Testis (tissue), 3 donors: Measurements from ENCODE around the gene ENTPD1. TPM values are rescaled to one million over a fixed set of nuclear protein-coding genes. Genes with fewer than 3 reads are reported as not detected.
A peak's percentile ranks its signal among the peaks of the same experiment; 100 is the strongest.

Experiments
- DNase-seq: peaks from one replicate; pipeline ENCODE4 v3.0.0-alpha.2; 2019
- H3K27ac ChIP-seq, 2 donors: fragments of 200-600 bp; sonication (generic); one replicate each; pipeline ENCODE4 v1.5.1; 2019
- H3K27me3 ChIP-seq: fragments of 200-600 bp; sonication (generic); one replicate; pipeline ENCODE4 v1.5.1; 2019
- H3K36me3 ChIP-seq: fragments of 200-600 bp; sonication (generic); one replicate; pipeline ENCODE4 v1.5.1; 2017; ENCODE audit warnings: low read depth; ENCODE audit errors: missing control alignments
- H3K4me1 ChIP-seq: fragments of 200-600 bp; sonication (generic); one replicate; pipeline ENCODE4 v1.5.1; 2019
- H3K4me3 ChIP-seq, 2 donors: fragments of 200-600 bp; sonication (generic); one replicate each; pipeline ENCODE4 v1.5.1; 2017 to 2019
- H3K9me3 ChIP-seq: fragments of 200-600 bp; sonication (generic); one replicate; pipeline ENCODE4 v1.5.1; 2017
- CTCF ChIP-seq, 3 experiments: fragments of 450-650 bp in 2 of 3; fragments of 200-600 bp in 1 of 3; sonication (generic) in 1 of 3; IDR thresholded peaks; one replicate each; pipeline ENCODE4 v1.5.1; 2016 to 2019; ENCODE audit warnings: antibody characterized with exemption in 3 of 3, mild to moderate bottlenecking in 2 of 3, moderate library complexity in 1 of 3
- POLR2A ChIP-seq: fragments of 450-650 bp; IDR thresholded peaks from one replicate; pipeline ENCODE4 v1.6.1; 2017; ENCODE audit warnings: antibody characterized with exemption, mild to moderate bottlenecking, moderate library complexity
- WGBS, 2 donors: methylation state at CpG; one replicate each; pipeline ENCODE4 v1.1.5; 2018; 5-methylcytosine and 5-hydroxymethylcytosine counted together
- intact Hi-C: fragments of 100-400 bp; cut with DNase I; formaldehyde crosslinking; loops from one replicate; pipeline ENCODE4 v1.15.1; 2023; ENCODE audit warnings: low total_unique reads
- polyA plus RNA-seq: library from polyadenylated mRNA; stranded (reverse); fragments of 350-450 nt; fragmentation: Illumina TruSeq; extraction: RNeasy Lipid Tissue Mini Kit (QIAGEN cat#74804); gene quantifications from one replicate; pipeline ENCODE4 v1.2.3, GENCODE V29; 2014; ENCODE audit warnings: low read depth, low replicate concordance; ENCODE audit not compliant: insufficient read depth
- total RNA-seq, 2 donors: library from RNA; depleted of rRNA; stranded (reverse); fragments of >200 nt; gene quantifications; one replicate each; pipeline ENCODE4 v1.2.3, GENCODE V29; 2016

The ENTPD1 gene
- total and polyA plus RNA-seq, 3 donors from 2014 or later = 9.8 to 12.7 (median 11.3) TPM

GRCh38 chr10:95784279-95784913 is 28.4 kb downstream of the ENTPD1 start:
- intact Hi-C loops = no loop called here
- peak overlapping the region in 1 of 2 donors; percentile 39 for H3K27ac ChIP-seq
- no peaks in the 10 kb centered on the region for H3K4me1 ChIP-seq

GRCh38 chr10:95785317-95785716 is 29.4 kb downstream of the ENTPD1 start:
- no peak for TF ChIP-seq CTCF (IDR thresholded peaks at IDR 0.05)
- no peak for TF ChIP-seq POLR2A
- intact Hi-C loops = no loop called here
- Histone ChIP-seq H3K9me3 (no peaks in the 10 kb centered on the region), H3K36me3 (no peaks in the 10 kb centered on the region), H3K27ac (no peak overlapping the region), H3K4me3 (no peak overlapping the region), H3K27me3 (no peaks in the 10 kb centered on the region), H3K4me1 (no peaks in the 10 kb centered on the region)
- 78 to 81% methylated on average over 1 of the region's 1 CpG for WGBS, 2 donors
- no peak for DNase-seq

More at GRCh38 chr10:95784279-95784913, 28.4 kb downstream of the ENTPD1 start:
- no peaks in the 10 kb centered on the region for H3K9me3 ChIP-seq
- DNase-seq = no peak
- TF ChIP-seq POLR2A = no peak
- TF ChIP-seq CTCF (IDR thresholded peaks at IDR 0.05) = no peak
- no peaks in the 10 kb centered on the region for H3K36me3 ChIP-seq
- no peak overlapping the region for H3K4me3 ChIP-seq
- no peaks in the 10 kb centered on the region for H3K27me3 ChIP-seq
- 79 to 80% methylated on average over 2 to 3 of the region's 3 CpGs for WGBS, 2 donors

GRCh38 chr10:95785942-95786669 is 30.1 kb downstream of the ENTPD1 start:
- Histone ChIP-seq H3K4me3 (no peak overlapping the region), H3K4me1 (no peaks in the 10 kb centered on the region), H3K36me3 (no peaks in the 10 kb centered on the region), H3K27ac (no peak overlapping the region), H3K9me3 (no peaks in the 10 kb centered on the region), H3K27me3 (no peaks in the 10 kb centered on the region)
- TF ChIP-seq POLR2A (no peak), CTCF (IDR thresholded peaks at IDR 0.05) (no peak)
- no peak for DNase-seq
- 73 to 78% methylated on average over 5 of the region's 5 CpGs for WGBS, 2 donors
- intact Hi-C loops = no loop called here

- 88 to 96% methylated on average over 1 of the region's 1 CpG for WGBS, 2 donors
- intact Hi-C loops = no loop called here
- Histone ChIP-seq H3K4me3 (no peak overlapping the region), H3K27me3 (no peaks in the 10 kb centered on the region), H3K4me1 (no peaks in the 10 kb centered on the region), H3K36me3 (no peaks in the 10 kb centered on the region), H3K9me3 (no peaks in the 10 kb centered on the region), H3K27ac (no peak overlapping the region)
- DNase-seq = no peak
- TF ChIP-seq CTCF (IDR thresholded peaks at IDR 0.05) = no peak
- no peak for TF ChIP-seq POLR2A
These were observed 31.5 kb downstream of the ENTPD1 start for GRCh38 chr10:95787447-95787846.
